GM19397 (cell line): ENCODE data around the gene OGDH.

Experiments used
- ATAC-seq: cut with Tn5 transposase; IDR thresholded peaks from one replicate; pipeline ENCODE4 v1.9.1; 2021; ENCODE audit warnings: mild to moderate bottlenecking, moderate library complexity; ENCODE audit not compliant: unreplicated experiment

Gene OGDH

GRCh38 chr7:44733708-44734481 is 127.5 kb downstream of the OGDH start:
- ATAC-seq, result no peak

- no peak for ATAC-seq
These were observed 129.2 kb downstream of the OGDH start for GRCh38 chr7:44735403-44736165.

GRCh38 chr7:44736896-44737295 is 130.5 kb downstream of the OGDH start:
- ATAC-seq, result no peak

GRCh38 chr7:44738051-44738723 is 131.8 kb downstream of the OGDH start:
- ATAC-seq, result no peak

GRCh38 chr7:44738876-44739665 is 132.6 kb downstream of the OGDH start:
- no peak for ATAC-seq

GRCh38 chr7:44740055-44740454 is 133.6 kb downstream of the OGDH start:
- ATAC-seq, result no peak

- no peak for ATAC-seq
These were observed 137.3 kb downstream of the OGDH start for GRCh38 chr7:44743750-44744149.

GRCh38 chr7:44748045-44748947 is 141.9 kb downstream of the OGDH start, which contains the start of gene ZMIZ2:
TSS of gene ZMIZ2 (plus strand) at chr7:44748847. CDS start at chr7:44756250, 7,403 bp downstream.
- peak; percentile 80 for ATAC-seq

- peak; percentile 14 for ATAC-seq
These were observed 142.7 kb downstream of the OGDH start for GRCh38 chr7:44748948-44749731.

- ATAC-seq, result no peak
These were observed 143.6 kb downstream of the OGDH start for GRCh38 chr7:44749992-44750391.

- ATAC-seq, result no peak
These were observed 144.0 kb downstream of the OGDH start for GRCh38 chr7:44750424-44750823.

GRCh38 chr7:44750921-44751571 is 144.6 kb downstream of the OGDH start:
- peak; percentile 40 for ATAC-seq

GRCh38 chr7:44752822-44753221 is 146.4 kb downstream of the OGDH start:
- ATAC-seq, result no peak

- no peak for ATAC-seq
These were observed 148.6 kb downstream of the OGDH start for GRCh38 chr7:44754802-44755697.

GRCh38 chr7:44755698-44756627 is 149.5 kb downstream of the OGDH start:
- no peak for ATAC-seq

GRCh38 chr7:44756904-44757303 is 150.5 kb downstream of the OGDH start:
- no peak for ATAC-seq
